ENCODE measurements around the gene TGIF2LY.
"Not testable (repeated sequence)": the region's sequence is repeated elsewhere in the genome, so short reads cannot be mapped to it uniquely, and the experiment has no call there.

The TGIF2LY gene

DNA sequence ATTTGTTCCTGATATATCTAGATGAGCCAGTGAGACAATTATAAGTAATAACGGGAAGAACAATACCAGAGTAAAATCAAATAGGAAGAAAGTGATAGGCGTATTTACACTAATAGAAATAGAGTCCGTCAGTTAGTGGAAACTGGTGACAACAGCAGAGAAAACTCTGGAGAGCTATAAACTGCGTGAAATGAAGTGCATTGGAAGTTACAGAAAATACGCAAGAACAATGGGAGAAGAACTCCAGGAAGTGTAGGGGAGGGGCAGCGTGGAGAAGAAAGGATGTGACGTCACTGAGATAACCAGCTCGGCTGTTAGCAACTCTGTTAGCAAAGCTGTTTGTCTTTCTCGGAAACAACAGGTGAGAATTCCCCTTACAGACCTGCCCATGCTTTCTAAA is at the start of gene TGIF2LY:
Gene TGIF2LY (plus strand): TSS at position 301 of the 400 bp plus-strand sequence. CDS start 178 bp downstream, outside the sequence.
- not testable (repeated sequence) for TF ChIP-seq GATA3, GATA2 (IDR thresholded peaks at IDR 0.05; ENCODE audit: low read depth, low read length)

Data from SH-SY5Y (cell line).